Adrenal gland (tissue), 19 donors: Measurements from ENCODE around the gene SLC25A38. TPM values are rescaled to one million over a fixed set of nuclear protein-coding genes. Genes with fewer than 3 reads are reported as not detected.

Experiments used
- DNase-seq, 7 donors: peaks; one replicate each; pipeline ENCODE4 v3.0.0-alpha.2; 2019 to 2020
- H3K27ac ChIP-seq, 5 donors: fragments of 200-600 bp; sonication (generic) in 4 of 5; 1 replicate in 3 of 5; 2 replicates in 2 of 5; pipeline versions ENCODE4 v1.5.1 to v1.8.0; 2016 to 2020; ENCODE audit warnings: mild to moderate bottlenecking in 1 of 5
- H3K27me3 ChIP-seq: fragments of 200-600 bp; 2 replicates; pipeline ENCODE4 v1.8.0; 2021
- H3K36me3 ChIP-seq, 2 donors: fragments of 200-600 bp; replicated peaks in 1 of 2; 1 replicate in 1 of 2; 2 replicates in 1 of 2; pipeline versions ENCODE4 v1.5.1 to v1.8.0; 2018 to 2022
- H3K4me1 ChIP-seq, 2 donors: fragments of 200-600 bp; replicated peaks in 1 of 2; 1 replicate in 1 of 2; 2 replicates in 1 of 2; pipeline versions ENCODE4 v1.5.1 to v1.8.0; 2018 to 2021
- H3K4me3 ChIP-seq, 4 donors: fragments of 200-600 bp; sonication (generic) in 3 of 4; one replicate each; pipeline ENCODE4 v1.5.1; 2016 to 2018
- H3K9me3 ChIP-seq, 3 donors: fragments of 200-600 bp; sonication (generic) in 1 of 3; replicated peaks in 1 of 3; 1 replicate in 2 of 3; 2 replicates in 1 of 3; pipeline versions ENCODE4 v1.5.1 to v1.8.0; 2016 to 2021
- POLR2A ChIP-seq, 2 donors: fragments of 450-650 bp; IDR thresholded peaks; one replicate each; pipeline ENCODE4 v1.6.1; 2017; ENCODE audit warnings: antibody characterized with exemption in 2 of 2, mild to moderate bottlenecking in 2 of 2, moderate library complexity in 1 of 2
- WGBS, 4 donors: extraction: QIAGEN DNeasy Blood & Tissue Kit in 2 of 4; methylation state at CpG; one replicate each; pipeline versions ENCODE4 v1.1.5 to v1.1.7; 2013 to 2017; 5-methylcytosine and 5-hydroxymethylcytosine counted together
- intact Hi-C, 2 donors: fragments of 100-400 bp; cut with DNase I; formaldehyde crosslinking; loops; one replicate each; pipeline versions ENCODE4 v1.14.1 to v1.15.0; 2022 to 2023
- long read RNA-seq, 10 donors: library from polyadenylated mRNA in 3 of 10; unstranded in 2 of 10; stranded (forward) in 1 of 10; transcript quantifications; one replicate each; pipeline ENCODE4 v2.0.0 and lab custom pipeline, GENCODE V29; 2021 to 2026
- polyA plus RNA-seq, 3 donors: library from polyadenylated mRNA; stranded (reverse); fragments of 200-250 nt in 2 of 3; fragments of 350-450 nt in 1 of 3; fragmentation: Illumina TruSeq in 1 of 3; extraction: RNeasy Lipid Tissue Mini Kit (QIAGEN cat#74804) in 1 of 3; gene quantifications; one replicate each; pipeline ENCODE4 v1.2.3, GENCODE V29; 2013 to 2014
- total RNA-seq, 9 donors: library from RNA; depleted of rRNA in 4 of 9; stranded (reverse); fragments of >200 nt in 4 of 9; fragments of 120-200 nt in 1 of 9; fragmentation: NEBNext Ultra II Directional in 1 of 9; extraction: Animal tissue kit (Norgen Biotek cat#: 25700) in 1 of 9; gene quantifications; one replicate each; pipeline versions ENCODE4 v1.1.0 to v1.2.4, GENCODE V29; 2013 to 2023
- TF ChIP-seq, protein P1 (sequence below), 6 experiments: fragments of 450-650 bp in 4 of 6; fragments of 200-600 bp in 2 of 6; sonication (generic) in 1 of 6; IDR thresholded peaks; 1 replicate in 5 of 6; 2 replicates in 1 of 6; pipeline versions ENCODE4 v1.5.1 to v1.8.0; 2016 to 2021; ENCODE audit warnings: antibody characterized with exemption in 6 of 6, mild to moderate bottlenecking in 2 of 6, moderate library complexity in 1 of 6
- donor health status: healthy with polysubstance abuse.
- donor health status: Bipolar disorder and iron deficiency.
- donor health status: DM: yes; HTN: yes; CAD: no.
- donor health status: DM: no; HTN: no; CAD: no.
- donor health status: DM: no; HTN: no; CAD: no.
- donor health status: DM: yes; HTN: yes; CAD: no.

The SLC25A38 gene, protein sequence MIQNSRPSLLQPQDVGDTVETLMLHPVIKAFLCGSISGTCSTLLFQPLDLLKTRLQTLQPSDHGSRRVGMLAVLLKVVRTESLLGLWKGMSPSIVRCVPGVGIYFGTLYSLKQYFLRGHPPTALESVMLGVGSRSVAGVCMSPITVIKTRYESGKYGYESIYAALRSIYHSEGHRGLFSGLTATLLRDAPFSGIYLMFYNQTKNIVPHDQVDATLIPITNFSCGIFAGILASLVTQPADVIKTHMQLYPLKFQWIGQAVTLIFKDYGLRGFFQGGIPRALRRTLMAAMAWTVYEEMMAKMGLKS
- total RNA-seq (10 to 100 TPM; 34.2 to 67.2 (median 47.3) TPM), polyA plus RNA-seq (10 to 100 TPM; 38.3 to 70.6 (median 45.9) TPM)
- long read RNA-seq, donor 1, transcript SLC25A38-201 (7 exons, 2,147 nt): major isoform, 25 of 31 reads
- long read RNA-seq, donor 1, partial matches to known transcripts: 6 of 31 reads
- long read RNA-seq, donor 1, other reads (novel, unspliced or antisense): 0 of 31 reads
- long read RNA-seq, donor 2, transcript SLC25A38-201 (7 exons, 2,147 nt): major isoform, 13 of 13 reads
- long read RNA-seq, donor 2, partial matches to known transcripts: 0 of 13 reads
- long read RNA-seq, donor 2, other reads (novel, unspliced or antisense): 0 of 13 reads
- long read RNA-seq, donor 3, transcript SLC25A38-201 (7 exons, 2,147 nt): major isoform, 16 of 16 reads
- long read RNA-seq, donor 3, partial matches to known transcripts: 0 of 16 reads
- long read RNA-seq, donor 3, other reads (novel, unspliced or antisense): 0 of 16 reads
- long read RNA-seq, donor 4, transcript SLC25A38-201 (7 exons, 2,147 nt): major isoform, 35 of 40 reads
- long read RNA-seq, donor 4, partial matches to known transcripts: 3 of 40 reads
- long read RNA-seq, donor 4, other reads (novel, unspliced or antisense): 2 of 40 reads
- long read RNA-seq, donor 5, transcript SLC25A38-201 (7 exons, 2,147 nt): major isoform, 106 of 120 reads
- long read RNA-seq, donor 5, partial matches to known transcripts: 4 of 120 reads
- long read RNA-seq, donor 5, other reads (novel, unspliced or antisense): 9 of 120 reads
- long read RNA-seq, donor 6, transcript SLC25A38-201 (7 exons, 2,147 nt): major isoform, 28 of 32 reads
- long read RNA-seq, donor 6, partial matches to known transcripts: 2 of 32 reads
- long read RNA-seq, donor 6, other reads (novel, unspliced or antisense): 2 of 32 reads
- long read RNA-seq, donor 7, transcript SLC25A38-201 (7 exons, 2,147 nt): major isoform, 8 of 14 reads
- long read RNA-seq, donor 7, partial matches to known transcripts: 6 of 14 reads
- long read RNA-seq, donor 7, other reads (novel, unspliced or antisense): 0 of 14 reads
- long read RNA-seq, donor 8, transcript SLC25A38-201 (7 exons, 2,147 nt): major isoform, 18 of 23 reads
- long read RNA-seq, donor 8, partial matches to known transcripts: 5 of 23 reads
- long read RNA-seq, donor 8, other reads (novel, unspliced or antisense): 0 of 23 reads
- long read RNA-seq, donor 9, transcript SLC25A38-201 (7 exons, 2,147 nt): major isoform, 17 of 17 reads
- long read RNA-seq, donor 9, partial matches to known transcripts: 0 of 17 reads
- long read RNA-seq, donor 9, other reads (novel, unspliced or antisense): 0 of 17 reads
- long read RNA-seq, donor 10, transcript SLC25A38-201 (7 exons, 2,147 nt): major isoform, 6 of 6 reads
- long read RNA-seq, donor 10, partial matches to known transcripts: 0 of 6 reads
- long read RNA-seq, donor 10, other reads (novel, unspliced or antisense): 0 of 6 reads

DNA sequence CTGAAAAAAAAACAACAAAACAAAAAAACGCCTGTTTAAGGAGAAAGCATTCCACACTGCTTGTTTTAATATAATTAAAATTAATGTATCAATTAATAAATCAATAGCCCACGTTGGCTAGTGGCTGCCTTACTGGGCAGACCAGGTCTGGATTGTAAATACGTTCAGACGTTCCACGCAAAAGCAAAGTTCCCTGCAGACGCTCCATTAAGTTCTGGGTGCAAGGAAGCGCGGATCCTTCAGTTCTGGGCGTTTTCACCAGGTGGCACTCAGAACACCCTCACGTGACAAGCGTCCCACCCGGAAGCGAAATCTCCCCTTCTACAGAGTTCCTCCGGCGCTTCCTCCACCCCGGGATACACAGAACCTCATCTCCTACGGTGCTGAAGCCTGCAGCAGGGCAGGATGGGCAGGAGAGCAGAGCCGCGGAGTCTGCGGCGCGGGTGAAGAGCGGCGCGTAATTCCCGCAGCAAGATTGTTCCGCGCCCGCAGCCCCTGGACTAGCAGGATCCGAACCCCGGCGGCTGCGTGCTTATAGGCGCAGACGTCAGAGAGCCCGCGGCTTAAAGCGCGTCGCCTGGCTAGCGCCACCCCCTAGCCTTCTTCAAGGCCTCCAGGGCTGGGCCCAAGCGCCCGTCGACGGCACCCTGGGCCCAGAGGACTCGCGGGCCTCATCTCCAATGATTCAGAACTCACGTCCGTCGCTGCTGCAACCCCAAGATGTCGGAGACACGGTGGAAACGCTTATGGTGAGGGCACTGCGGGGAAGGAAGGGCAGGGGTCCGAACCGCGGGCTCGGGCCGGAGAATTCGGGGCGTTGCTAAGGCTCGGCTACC is at the start of gene SLC25A38:
TSS of gene SLC25A38 (plus strand) at position 326 of the 836 bp plus-strand sequence. CDS start at position 681, 355 bp downstream.
- WGBS, 4 donors: 0 to 1% (median 1%) methylated on average over 22 to 62 of the region's 62 CpGs
- peak; percentile 24 to 64 for TF ChIP-seq POLR2A (IDR thresholded peaks at IDR 0.05)
- TF ChIP-seq, protein P1, sequence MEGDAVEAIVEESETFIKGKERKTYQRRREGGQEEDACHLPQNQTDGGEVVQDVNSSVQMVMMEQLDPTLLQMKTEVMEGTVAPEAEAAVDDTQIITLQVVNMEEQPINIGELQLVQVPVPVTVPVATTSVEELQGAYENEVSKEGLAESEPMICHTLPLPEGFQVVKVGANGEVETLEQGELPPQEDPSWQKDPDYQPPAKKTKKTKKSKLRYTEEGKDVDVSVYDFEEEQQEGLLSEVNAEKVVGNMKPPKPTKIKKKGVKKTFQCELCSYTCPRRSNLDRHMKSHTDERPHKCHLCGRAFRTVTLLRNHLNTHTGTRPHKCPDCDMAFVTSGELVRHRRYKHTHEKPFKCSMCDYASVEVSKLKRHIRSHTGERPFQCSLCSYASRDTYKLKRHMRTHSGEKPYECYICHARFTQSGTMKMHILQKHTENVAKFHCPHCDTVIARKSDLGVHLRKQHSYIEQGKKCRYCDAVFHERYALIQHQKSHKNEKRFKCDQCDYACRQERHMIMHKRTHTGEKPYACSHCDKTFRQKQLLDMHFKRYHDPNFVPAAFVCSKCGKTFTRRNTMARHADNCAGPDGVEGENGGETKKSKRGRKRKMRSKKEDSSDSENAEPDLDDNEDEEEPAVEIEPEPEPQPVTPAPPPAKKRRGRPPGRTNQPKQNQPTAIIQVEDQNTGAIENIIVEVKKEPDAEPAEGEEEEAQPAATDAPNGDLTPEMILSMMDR (IDR thresholded peaks at IDR 0.05): peak in 5 of 6 experiments; percentile 16 to 49 (median 39)
- Histone ChIP-seq H3K9me3 (no peaks in the 10 kb centered on the region), H3K27ac (peak within 1 kb of the TSS; percentile 79 to 98 (median 97)), H3K36me3 (no peaks in the 10 kb centered on the region), H3K4me3 (peak within 1 kb of the TSS in 3 of 4 donors; percentile 30 to 74 (median 58)), H3K27me3 (no peaks in the 10 kb centered on the region), H3K4me1 (peaks cover 14 to 24% of the 10 kb centered on the region in 2 donors)
- DNase-seq: peak; percentile 75 to 90 (median 82)
- intact Hi-C loops: loop anchor here (10.0 kb wide), 2 partner anchors 198 to 278 kb away; partner anchors contain the start of genes GORASP1 (in 1 of the 2) and TTC21A (in 1 of the 2)

DNA sequence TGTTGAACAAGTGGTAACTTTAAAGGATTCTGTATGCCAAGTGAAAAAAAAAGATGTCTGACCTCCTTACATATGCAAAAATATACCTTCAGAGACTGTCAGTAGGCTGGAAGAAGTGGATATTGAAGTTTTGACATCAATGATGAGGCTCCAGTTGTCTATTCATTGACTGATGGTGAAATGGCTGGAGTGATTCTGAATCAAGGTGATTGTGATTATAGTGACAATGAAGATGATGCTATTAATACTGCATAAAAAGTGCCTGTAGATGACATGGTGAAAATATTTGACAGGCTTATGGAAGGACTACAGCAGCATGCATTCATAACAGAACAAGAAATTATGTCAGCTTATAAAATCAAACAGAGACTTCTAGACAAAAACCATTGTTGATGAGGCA is 49.6 kb upstream of the SLC25A38 start:
- Histone ChIP-seq H3K27me3 (no peaks in the 10 kb centered on the region), H3K36me3 (no peaks in the 10 kb centered on the region), H3K27ac (no peak overlapping the region), H3K4me1 (no peaks in the 10 kb centered on the region), H3K9me3 (no peaks in the 10 kb centered on the region), H3K4me3 (no peak overlapping the region)
- intact Hi-C loops: no loop called here
- DNase-seq: no peak
- TF ChIP-seq, protein P1 (IDR thresholded peaks at IDR 0.05): no peak
- TF ChIP-seq POLR2A (IDR thresholded peaks at IDR 0.05): no peak

DNA sequence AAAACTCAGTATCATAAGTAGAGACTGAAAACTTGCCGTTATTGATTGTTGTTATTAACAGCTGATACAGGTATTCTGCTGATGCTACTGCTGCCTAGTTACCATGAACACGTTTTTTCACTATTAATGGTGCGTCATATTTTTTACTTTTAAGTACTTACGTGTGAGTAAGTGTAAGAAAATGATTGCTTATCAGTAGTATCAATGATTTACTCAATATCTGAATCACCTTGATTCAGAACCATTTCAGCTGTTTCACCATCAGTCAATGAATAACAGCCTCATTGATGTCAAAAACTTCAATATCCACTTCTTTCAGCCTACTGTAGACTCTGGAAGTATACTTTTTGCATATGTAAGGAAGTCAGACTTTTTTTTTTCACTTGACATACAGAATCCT is 49.0 kb upstream of the SLC25A38 start:
- TF ChIP-seq, protein P1 (IDR thresholded peaks at IDR 0.05): no peak
- TF ChIP-seq POLR2A (IDR thresholded peaks at IDR 0.05): no peak
- Histone ChIP-seq H3K36me3 (no peaks in the 10 kb centered on the region), H3K9me3 (no peaks in the 10 kb centered on the region), H3K27ac (no peak overlapping the region), H3K27me3 (no peaks in the 10 kb centered on the region), H3K4me1 (no peaks in the 10 kb centered on the region), H3K4me3 (no peak overlapping the region)
- WGBS, 4 donors: 68 to 75% (median 70%) methylated on average over 4 of the region's 4 CpGs
- no peak for DNase-seq
- intact Hi-C loops: no loop called here
